Suprapubic skin (tissue), 4 donors: ENCODE measurements around the gene ZNF331. TPM values are rescaled to one million over a fixed set of nuclear protein-coding genes. Genes with fewer than 3 reads are reported as not detected.

Experiments
- DNase-seq, 2 donors: peaks; one replicate each; pipeline ENCODE4 v3.0.0-alpha.2; 2019; ENCODE audit warnings: low spot score in 2 of 2
- H3K27ac ChIP-seq: fragments of 200-600 bp; sonication (generic); one replicate; pipeline ENCODE4 v1.5.1; 2019
- H3K27me3 ChIP-seq: fragments of 200-600 bp; sonication (generic); one replicate; pipeline ENCODE4 v1.5.1; 2019
- H3K36me3 ChIP-seq: fragments of 200-600 bp; sonication (generic); one replicate; pipeline ENCODE4 v1.5.1; 2019
- H3K4me1 ChIP-seq: fragments of 200-600 bp; sonication (generic); one replicate; pipeline ENCODE4 v1.5.1; 2019
- H3K4me3 ChIP-seq: fragments of 200-600 bp; sonication (generic); one replicate; pipeline ENCODE4 v1.5.1; 2019; ENCODE audit warnings: mild to moderate bottlenecking
- H3K9me3 ChIP-seq: fragments of 200-600 bp; sonication (generic); one replicate; pipeline ENCODE4 v1.5.1; 2019
- CTCF ChIP-seq, 2 donors: fragments of 200-600 bp in 1 of 2; fragments of 450-650 bp in 1 of 2; sonication (generic) in 1 of 2; IDR thresholded peaks; one replicate each; pipeline ENCODE4 v1.5.1; 2016 to 2019; ENCODE audit warnings: antibody characterized with exemption in 2 of 2, mild to moderate bottlenecking in 1 of 2, moderate library complexity in 1 of 2
- EP300 ChIP-seq: sonication (generic); formaldehyde crosslinking; IDR thresholded peaks from one replicate; pipeline ENCODE4 v1.6.1; 2017; ENCODE audit warnings: antibody characterized with exemption
- POLR2A ChIP-seq, 2 donors: fragments of 450-650 bp; IDR thresholded peaks; one replicate each; pipeline ENCODE4 v1.6.1; 2017; ENCODE audit warnings: antibody characterized with exemption in 2 of 2, mild to moderate bottlenecking in 2 of 2, moderate library complexity in 2 of 2
- POLR2AphosphoS5 ChIP-seq, 3 donors: sonication (generic); formaldehyde crosslinking; IDR thresholded peaks; one replicate each; pipeline ENCODE4 v1.6.1; 2017; ENCODE audit warnings: antibody characterized with exemption in 3 of 3
- WGBS: methylation state at CpG from one replicate; pipeline ENCODE4 v1.1.5; 2018; 5-methylcytosine and 5-hydroxymethylcytosine counted together
- total RNA-seq, 4 donors: library from RNA; depleted of rRNA; stranded (reverse); fragments of >200 nt; gene quantifications; one replicate each; pipeline ENCODE4 v1.1.0, GENCODE V29; 2016

The ZNF331 gene
- total RNA-seq, 4 donors from 2014 or later, result 20.5 to 41.1 (median 27.8) TPM

- DNase-seq, result no peak
- 46% methylated on average over 3 of the region's 3 CpGs for WGBS
- H3K27ac ChIP-seq, result peak overlapping the region; percentile 73
- TF ChIP-seq CTCF (IDR thresholded peaks at IDR 0.05), result no peak
- peak in 2 of 3 donors; percentile 45 to 65 for TF ChIP-seq POLR2AphosphoS5 (IDR thresholded peaks at IDR 0.05)
- no peak for TF ChIP-seq EP300
- peaks cover 3% of the 10 kb centered on the region for H3K36me3 ChIP-seq
- H3K27me3 ChIP-seq, result no peaks in the 10 kb centered on the region
- peaks cover 23% of the 10 kb centered on the region for H3K4me1 ChIP-seq
- no peaks in the 10 kb centered on the region for H3K9me3 ChIP-seq
- H3K4me3 ChIP-seq, result no peak overlapping the region
Measured at GRCh38 chr19:53549340-53549739, 11.4 kb downstream of the ZNF331 start.

DNA sequence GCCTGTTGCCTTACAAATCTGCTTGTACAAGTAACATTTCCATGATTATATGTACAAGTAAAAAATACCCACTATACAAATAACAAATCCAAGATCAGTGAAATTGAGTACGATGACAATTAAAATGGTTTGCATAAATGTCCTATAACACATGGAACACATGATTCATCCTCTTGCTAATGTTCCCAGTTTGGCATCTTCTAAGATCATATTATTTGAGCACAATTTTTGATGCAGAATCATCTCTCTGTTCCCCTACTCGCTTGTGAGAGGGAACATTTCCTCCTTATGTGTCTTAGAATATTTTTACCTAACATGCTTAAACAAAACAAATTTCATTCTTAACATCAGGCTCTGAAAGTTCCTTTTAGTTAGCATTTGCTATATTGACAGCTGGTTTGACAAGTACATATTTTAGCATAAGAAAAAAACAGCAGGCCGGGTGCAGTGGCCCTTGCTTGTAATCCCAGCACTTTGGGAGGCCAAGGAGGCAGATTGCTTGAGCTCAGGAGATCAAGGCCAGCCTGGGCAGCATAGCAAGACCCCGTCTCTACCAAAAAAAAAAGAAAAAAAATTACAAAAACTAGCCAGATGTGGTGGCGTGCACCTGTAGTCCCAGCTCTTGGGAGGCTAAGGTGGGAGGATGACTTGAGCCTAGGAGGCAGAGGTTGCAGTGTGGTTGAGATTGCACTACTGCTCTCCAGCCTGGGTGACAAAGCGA, 14.2 kb downstream of the ZNF331 start:
- Histone ChIP-seq H3K36me3 (no peaks in the 10 kb centered on the region), H3K27ac (no peak overlapping the region), H3K4me1 (peaks cover 17% of the 10 kb centered on the region), H3K9me3 (no peaks in the 10 kb centered on the region), H3K27me3 (no peaks in the 10 kb centered on the region), H3K4me3 (no peak overlapping the region)
- DNase-seq, result no peak
- TF ChIP-seq POLR2AphosphoS5 (IDR thresholded peaks at IDR 0.05) (no peak), POLR2A (IDR thresholded peaks at IDR 0.05) (no peak), EP300 (no peak), CTCF (IDR thresholded peaks at IDR 0.05) (no peak)
- whole genome bisulfite sequencing, result 78% methylated on average over 6 of the region's 6 CpGs

DNA sequence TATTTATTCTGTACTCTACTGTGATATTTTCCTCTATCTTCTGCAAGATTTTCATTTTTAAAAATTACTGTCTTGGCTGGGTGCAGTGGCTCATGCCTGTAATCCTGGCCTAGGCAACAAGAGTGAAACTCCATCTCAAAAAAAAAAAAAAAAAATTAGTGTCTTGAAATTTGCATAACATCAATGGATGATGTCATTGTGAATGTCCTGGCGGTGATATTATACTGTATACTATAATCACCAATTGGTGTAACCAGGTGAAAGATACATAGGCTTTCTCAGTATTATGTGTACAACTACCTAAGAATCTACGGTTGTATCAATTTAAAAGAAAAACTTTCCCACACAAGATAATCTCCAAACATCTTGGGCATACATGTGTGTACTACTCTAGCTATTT, 15.2 kb downstream of the ZNF331 start:
- Histone ChIP-seq H3K36me3 (no peaks in the 10 kb centered on the region), H3K9me3 (no peaks in the 10 kb centered on the region), H3K4me3 (no peak overlapping the region), H3K27ac (no peak overlapping the region), H3K27me3 (no peaks in the 10 kb centered on the region), H3K4me1 (peaks cover 16% of the 10 kb centered on the region)
- 86% methylated on average over 2 of the region's 2 CpGs for WGBS
- no peak for DNase-seq
- no peak for TF ChIP-seq POLR2A (IDR thresholded peaks at IDR 0.05)
- no peak for TF ChIP-seq POLR2AphosphoS5 (IDR thresholded peaks at IDR 0.05)
- no peak for TF ChIP-seq EP300
- TF ChIP-seq CTCF (IDR thresholded peaks at IDR 0.05), result no peak

DNA sequence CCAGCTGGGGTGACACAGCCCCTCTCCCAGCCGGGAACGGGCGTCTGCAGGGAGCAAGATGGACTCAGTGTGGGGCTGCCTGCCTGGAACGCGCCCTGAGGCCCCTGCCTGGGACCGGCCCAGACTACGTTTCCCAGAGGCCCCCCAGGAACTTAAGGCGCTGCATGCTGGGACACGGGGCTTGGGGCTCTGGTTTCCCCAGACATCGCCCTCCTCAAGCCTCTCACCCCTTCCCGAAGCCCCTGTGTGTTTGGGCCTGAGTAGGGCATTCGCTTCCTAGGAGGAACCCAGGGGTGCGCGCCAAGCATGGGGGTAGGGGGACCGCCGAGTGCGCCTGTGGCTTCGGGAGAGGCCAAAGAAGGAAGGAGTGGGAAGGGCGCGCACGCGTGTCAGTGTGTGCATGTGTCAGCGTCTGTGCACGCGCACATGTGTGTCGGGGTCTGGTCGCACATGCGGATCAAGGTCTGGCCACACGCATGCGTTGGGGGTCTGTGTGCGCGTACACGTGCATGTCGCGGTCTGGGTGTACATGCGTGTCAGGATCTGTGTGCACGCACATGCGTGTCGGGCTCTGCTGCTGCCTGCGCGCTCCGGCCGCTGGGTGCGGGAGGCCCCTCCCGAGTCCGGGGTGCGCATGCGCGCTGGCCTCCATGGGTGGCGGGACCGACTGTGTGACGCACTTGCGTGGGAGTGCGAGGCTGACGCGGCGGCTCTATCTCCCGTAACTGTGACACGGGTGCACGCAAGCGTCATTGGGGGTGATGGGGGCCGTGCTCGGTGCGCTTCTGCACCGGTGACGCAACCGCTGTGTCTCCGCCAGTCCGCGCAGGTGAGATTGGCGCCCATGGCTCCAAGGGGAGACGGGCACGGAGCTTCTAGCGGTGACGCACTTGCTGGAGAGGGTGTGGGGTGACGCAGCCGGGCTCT, 16.2 kb downstream of the ZNF331 start:
- H3K9me3 ChIP-seq, result no peaks in the 10 kb centered on the region
- no peaks in the 10 kb centered on the region for H3K36me3 ChIP-seq
- peak overlapping the region; percentile 81 for H3K27ac ChIP-seq
- DNase-seq, result peak; percentile 94
- WGBS, result 46% methylated on average over 30 of the region's 77 CpGs
- H3K27me3 ChIP-seq, result no peaks in the 10 kb centered on the region
- peak overlapping the region; percentile 60 for H3K4me3 ChIP-seq
- TF ChIP-seq POLR2A (IDR thresholded peaks at IDR 0.05) (peak in 1 of 2 donors; percentile 55), EP300 (peak; percentile 57), CTCF (IDR thresholded peaks at IDR 0.05) (no peak), POLR2AphosphoS5 (IDR thresholded peaks at IDR 0.05) (peak in 1 of 3 donors; percentile 69)
- peaks cover 11% of the 10 kb centered on the region for H3K4me1 ChIP-seq

DNA sequence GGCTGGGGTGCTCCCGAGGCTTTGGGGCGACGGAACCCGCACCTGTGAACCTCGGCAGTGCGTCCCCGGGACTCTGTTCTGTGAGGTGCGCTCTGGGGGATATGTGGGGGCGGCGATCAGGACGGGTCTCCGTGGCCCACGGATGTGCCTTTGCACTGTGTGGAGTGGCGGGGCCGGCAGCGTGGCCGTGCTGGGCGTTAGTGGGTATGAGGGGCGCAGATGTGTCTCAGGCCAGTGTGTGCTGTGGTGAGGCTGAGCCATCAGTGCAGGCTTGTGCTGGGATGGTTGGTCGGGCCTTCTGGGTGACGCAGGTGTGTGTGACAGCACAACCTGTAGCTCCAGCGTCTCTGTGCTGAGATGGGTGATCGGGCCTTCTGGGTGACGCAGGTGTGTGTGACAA, 16.9 kb downstream of the ZNF331 start:
- DNase-seq, result no peak
- Histone ChIP-seq H3K27me3 (no peaks in the 10 kb centered on the region), H3K9me3 (no peaks in the 10 kb centered on the region), H3K4me1 (peaks cover 8% of the 10 kb centered on the region), H3K27ac (peak overlapping the region; percentile 81), H3K4me3 (peak overlapping the region; percentile 60), H3K36me3 (peaks cover under 1% of the 10 kb centered on the region)
- TF ChIP-seq POLR2AphosphoS5 (IDR thresholded peaks at IDR 0.05), result no peak
- TF ChIP-seq CTCF (IDR thresholded peaks at IDR 0.05), result no peak
- TF ChIP-seq EP300, result no peak
- no peak for TF ChIP-seq POLR2A (IDR thresholded peaks at IDR 0.05)
- WGBS, result 67% methylated on average over 4 of the region's 24 CpGs
